Measurements from ENCODE around the gene SNU13.

- TF ChIP-seq CTCF (IDR thresholded peaks at IDR 0.05): no peak
- TF ChIP-seq POLR2A (IDR thresholded peaks at IDR 0.05): no peak
Measured at GRCh38 chr22:41713004-41713403, 24.3 kb upstream of the SNU13 start.

All from body of pancreas (tissue), 4 donors.